Liver (tissue), 9 donors: ENCODE results near the gene CHTOP. TPM values are rescaled to one million over a fixed set of nuclear protein-coding genes. Genes with fewer than 3 reads are reported as not detected.

ENCODE experiments used
- DNase-seq: peaks from one replicate; pipeline ENCODE4 v3.0.0-alpha.2; 2017; ENCODE audit warnings: low spot score
- H3K27ac ChIP-seq, 2 donors: one replicate each; pipeline ENCODE4 v1.7.0; 2013; ENCODE audit warnings: inconsistent platforms in 2 of 2, low read length in 2 of 2, control low read depth in 1 of 2, low read depth in 1 of 2, mild to moderate bottlenecking in 1 of 2
- H3K27me3 ChIP-seq, 4 donors: one replicate each; pipeline versions ENCODE4 v1.6.1 to v1.7.0; 2013; ENCODE audit warnings: low read length in 3 of 4, inconsistent platforms in 1 of 4, mild to moderate bottlenecking in 1 of 4, moderate library complexity in 1 of 4; ENCODE audit not compliant: control insufficient read depth in 4 of 4, insufficient read depth in 4 of 4
- H3K36me3 ChIP-seq, 4 donors: one replicate each; pipeline versions ENCODE4 v1.6.1 to v1.7.0; 2013; ENCODE audit warnings: low read length in 3 of 4, mild to moderate bottlenecking in 3 of 4, low read depth in 1 of 4, moderate library complexity in 1 of 4; ENCODE audit not compliant: control insufficient read depth in 4 of 4, insufficient read depth in 3 of 4
- H3K4me1 ChIP-seq, 4 donors: one replicate each; pipeline versions ENCODE4 v1.6.1 to v1.7.0; 2013; ENCODE audit warnings: low read length in 3 of 4, mild to moderate bottlenecking in 3 of 4, moderate library complexity in 1 of 4; ENCODE audit not compliant: control insufficient read depth in 4 of 4, insufficient read depth in 4 of 4
- H3K4me3 ChIP-seq, 3 donors: one replicate each; pipeline versions ENCODE4 v1.6.1 to v1.7.0; 2013; ENCODE audit warnings: low read length in 3 of 3, control low read depth in 1 of 3, low read depth in 1 of 3, mild to moderate bottlenecking in 1 of 3
- H3K9ac ChIP-seq, 2 donors: one replicate each; pipeline ENCODE4 v1.7.0; 2013; ENCODE audit warnings: low read length in 2 of 2, mild to moderate bottlenecking in 2 of 2, moderate library complexity in 2 of 2, control low read depth in 1 of 2, low read depth in 1 of 2
- H3K9me3 ChIP-seq, 4 donors: one replicate each; pipeline versions ENCODE4 v1.6.1 to v1.7.0; 2013; ENCODE audit warnings: low read length in 3 of 4; ENCODE audit not compliant: control insufficient read depth in 4 of 4
- EGR1 ChIP-seq, 2 donors: IDR thresholded peaks; 2 replicates each; pipeline ENCODE4 v1.6.1; 2016 to 2018; ENCODE audit warnings: antibody characterized with exemption in 2 of 2, low read depth in 2 of 2
- FOXA1 ChIP-seq: IDR thresholded peaks from 2 replicates; pipeline ENCODE4 v1.6.1; 2016; ENCODE audit warnings: antibody characterized with exemption
- FOXA2 ChIP-seq: IDR thresholded peaks from 2 replicates; pipeline ENCODE4 v1.6.1; 2016; ENCODE audit warnings: antibody characterized with exemption
- GABPA ChIP-seq, 2 donors: IDR thresholded peaks in 1 of 2; conservative IDR thresholded peaks in 1 of 2; 2 replicates each; pipeline ENCODE4 v1.6.1; 2016; ENCODE audit warnings: antibody characterized with exemption in 2 of 2, mild to moderate bottlenecking in 1 of 2, moderate library complexity in 1 of 2
- HNF4A ChIP-seq, 2 donors: conservative IDR thresholded peaks; 2 replicates each; pipeline ENCODE4 v1.6.1; 2016; ENCODE audit warnings: antibody characterized with exemption in 2 of 2, mild to moderate bottlenecking in 2 of 2
- HNF4G ChIP-seq: IDR thresholded peaks from 2 replicates; pipeline ENCODE4 v1.6.1; 2016; ENCODE audit warnings: antibody characterized with exemption
- JUND ChIP-seq, 2 donors: IDR thresholded peaks; 2 replicates each; pipeline ENCODE4 v1.6.1; 2016; ENCODE audit warnings: antibody characterized with exemption in 2 of 2
- NR2F2 ChIP-seq: IDR thresholded peaks from 2 replicates; pipeline ENCODE4 v1.6.1; 2016; ENCODE audit warnings: antibody characterized with exemption
- RAD21 ChIP-seq, 2 donors: IDR thresholded peaks; 2 replicates each; pipeline ENCODE4 v1.6.1; 2016; ENCODE audit warnings: antibody characterized with exemption in 2 of 2, mild to moderate bottlenecking in 2 of 2
- RXRA ChIP-seq, 2 donors: IDR thresholded peaks; 2 replicates each; pipeline ENCODE4 v1.6.1; 2017 to 2018; ENCODE audit warnings: antibody characterized with exemption in 2 of 2, mild to moderate bottlenecking in 1 of 2
- SP1 ChIP-seq: IDR thresholded peaks from 2 replicates; pipeline ENCODE4 v1.6.1; 2018; ENCODE audit warnings: antibody characterized with exemption, mild to moderate bottlenecking
- TAF1 ChIP-seq: conservative IDR thresholded peaks from 2 replicates; pipeline ENCODE4 v1.6.1; 2016; ENCODE audit warnings: antibody characterized with exemption, mild to moderate bottlenecking
- YY1 ChIP-seq: IDR thresholded peaks from 2 replicates; pipeline ENCODE4 v1.6.1; 2016; ENCODE audit warnings: antibody characterized with exemption, mild to moderate bottlenecking
- WGBS: extraction: QIAGEN DNeasy Blood & Tissue Kit; methylation state at CpG from one replicate; pipeline ENCODE4 v1.1.7; 2013; 5-methylcytosine and 5-hydroxymethylcytosine counted together
- polyA plus RNA-seq, 2 donors: library from polyadenylated mRNA; stranded (reverse) in 1 of 2; unstranded in 1 of 2; fragments of 200-250 nt in 1 of 2; fragments of >200 nt in 1 of 2; fragmentation: Nextera tagmentation in 1 of 2; extraction: Ambion mirVana in 1 of 2; gene quantifications; one replicate each; pipeline versions ENCODE4 v1.2.1 to v1.2.3, GENCODE V29; 2013 to 2015
- total RNA-seq, 2 donors: library from RNA; depleted of rRNA; stranded (reverse); fragments of >200 nt; gene quantifications; one replicate each; pipeline ENCODE4 v1.2.3, GENCODE V29; 2014
- TF ChIP-seq, protein P1 (sequence below): IDR thresholded peaks from 2 replicates; pipeline ENCODE4 v1.6.1; 2016; ENCODE audit warnings: antibody characterized with exemption
- TF ChIP-seq, protein P2 (sequence below): IDR thresholded peaks from 2 replicates; pipeline ENCODE4 v1.6.1; 2016; ENCODE audit warnings: antibody characterized with exemption, mild to moderate bottlenecking
- TF ChIP-seq, protein P3 (sequence below): fragments of 150-350 bp; IDR thresholded peaks from 2 replicates; pipeline ENCODE4 v1.5.1; 2017; ENCODE audit warnings: improper control_type of control experiment, low read depth, low read length; ENCODE audit not compliant: missing input control
- TF ChIP-seq, protein P4 (sequence below): IDR thresholded peaks from 2 replicates; pipeline ENCODE4 v1.6.1; 2016; ENCODE audit warnings: antibody characterized with exemption
- TF ChIP-seq, protein P5 (sequence below): IDR thresholded peaks from 2 replicates; pipeline ENCODE4 v1.6.1; 2016; ENCODE audit warnings: antibody characterized with exemption
- donor health status: healthy.
- donor health status: healthy.
- donor health status: healthy.
- donor health status: healthy.
- donor health status: healthy.

Gene CHTOP
- total and polyA plus RNA-seq, 4 donors, result 16.4 to 30.9 (median 24.3) TPM

DNA sequence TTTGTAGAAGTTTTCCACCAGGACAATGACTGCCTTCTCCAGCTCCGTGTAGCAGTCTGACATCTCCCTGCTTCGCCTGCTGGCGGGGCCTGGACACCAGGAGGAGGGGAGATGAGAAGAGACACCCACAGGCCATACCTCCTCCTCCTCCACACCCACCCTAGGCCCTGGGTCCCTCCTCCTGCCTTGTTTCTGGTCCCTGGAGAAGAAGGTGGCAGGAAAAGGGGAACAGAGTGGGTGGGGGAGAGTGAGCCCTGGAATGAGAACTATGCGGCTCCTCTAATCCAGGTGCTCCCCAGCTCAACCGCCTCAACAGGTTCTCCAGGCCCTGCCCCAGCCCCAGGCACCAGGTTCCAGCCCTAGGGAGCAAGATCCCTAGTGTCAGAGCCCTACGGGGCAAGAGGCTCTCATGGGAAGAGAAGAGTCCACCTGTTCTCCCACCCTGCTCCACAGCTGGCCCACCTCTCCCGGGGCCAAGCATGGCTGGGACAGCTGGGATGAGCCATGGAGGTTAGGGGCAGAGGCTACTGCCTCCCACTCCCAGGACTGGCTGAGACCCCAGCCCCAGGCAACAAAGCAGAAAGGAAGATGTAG, 25.7 kb upstream of the CHTOP start:
- Histone ChIP-seq H3K36me3 (peaks cover 0 to 10% (median 5%) of the 10 kb centered on the region in 4 donors), H3K27me3 (no peaks in the 10 kb centered on the region), H3K4me3 (peak overlapping the region; percentile 21 to 62 (median 51)), H3K9ac (peak overlapping the region in 1 of 2 donors; percentile 94), H3K27ac (peak overlapping the region; percentile 94 to 99), H3K9me3 (no peaks in the 10 kb centered on the region), H3K4me1 (peaks cover 12 to 37% (median 27%) of the 10 kb centered on the region in 4 donors)
- 80% methylated on average over 7 of the region's 7 CpGs for WGBS
- TF ChIP-seq FOXA1 (no peak), FOXA2 (no peak), HNF4G (no peak), RXRA (IDR thresholded peaks at IDR 0.05) (no peak), RAD21 (IDR thresholded peaks at IDR 0.05) (no peak)
- no peak for DNase-seq

DNA sequence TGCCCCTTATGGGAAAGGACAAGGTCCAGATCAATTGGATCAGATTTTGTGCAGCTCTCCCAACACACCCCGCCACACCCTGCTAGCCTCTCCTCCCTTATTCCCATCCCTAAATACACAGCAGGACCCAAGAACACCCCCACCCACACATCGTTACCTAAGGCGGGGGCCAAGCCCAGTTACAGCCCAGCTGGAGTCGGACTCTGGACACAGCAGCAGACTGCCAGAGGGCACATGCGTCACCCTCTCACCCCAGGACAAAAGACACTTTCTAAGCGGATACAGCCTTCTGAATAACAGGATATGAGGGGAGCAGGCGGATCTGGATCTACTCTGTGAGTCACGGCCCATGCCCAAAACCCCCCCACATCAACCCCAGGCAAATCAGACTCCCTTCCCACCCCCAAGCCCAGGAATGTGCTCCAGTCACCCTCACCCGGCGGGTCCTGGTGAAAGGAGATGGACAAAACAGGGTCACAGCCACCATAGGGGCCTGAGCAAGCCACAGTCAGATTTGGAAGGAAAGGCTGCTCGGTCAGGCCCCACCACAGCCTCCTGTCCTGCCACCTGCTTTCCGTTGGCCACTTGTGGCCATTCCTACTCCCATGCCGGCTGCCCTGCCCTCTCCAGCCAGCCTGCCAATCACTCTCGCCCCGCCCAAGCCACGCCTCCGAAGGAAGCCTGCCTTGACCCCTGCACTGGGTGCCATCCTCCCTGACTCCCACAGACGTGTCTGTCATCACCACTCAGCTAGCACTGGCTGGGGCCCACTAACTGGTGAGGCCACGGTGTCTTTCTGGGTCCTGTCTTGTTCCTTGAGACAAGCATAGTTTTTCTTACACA, 24.9 kb upstream of the CHTOP start:
- Histone ChIP-seq H3K9me3 (no peaks in the 10 kb centered on the region), H3K9ac (peak overlapping the region; percentile 61 to 94)
- 14% methylated on average over 19 of the region's 19 CpGs for WGBS

More for the DNA sequence above, 24.9 kb upstream of the CHTOP start:
- DNase-seq, result peak; percentile 75
- H3K27me3 ChIP-seq, result no peaks in the 10 kb centered on the region
- TF ChIP-seq TAF1, result peak; percentile 73
- TF ChIP-seq JUND (IDR thresholded peaks at IDR 0.05), result peak; percentile 84 to 92
- TF ChIP-seq, protein P1, sequence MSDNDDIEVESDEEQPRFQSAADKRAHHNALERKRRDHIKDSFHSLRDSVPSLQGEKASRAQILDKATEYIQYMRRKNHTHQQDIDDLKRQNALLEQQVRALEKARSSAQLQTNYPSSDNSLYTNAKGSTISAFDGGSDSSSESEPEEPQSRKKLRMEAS, result peak; percentile 75
- TF ChIP-seq GABPA (IDR thresholded peaks at IDR 0.05 in 1 of 2, conservative IDR thresholded peaks at IDR 0.05 in 1 of 2), result peak in 1 of 2 donors; percentile 82
- TF ChIP-seq FOXA1, result peak; percentile 64
- peak; percentile 91 to 94 for TF ChIP-seq HNF4A (conservative IDR thresholded peaks at IDR 0.05)
- TF ChIP-seq NR2F2, result no peak
- TF ChIP-seq RXRA (IDR thresholded peaks at IDR 0.05), result peak; percentile 73 to 79
- peak; percentile 84 for TF ChIP-seq HNF4G
- TF ChIP-seq SP1, result peak; percentile 90
- TF ChIP-seq, protein P2, sequence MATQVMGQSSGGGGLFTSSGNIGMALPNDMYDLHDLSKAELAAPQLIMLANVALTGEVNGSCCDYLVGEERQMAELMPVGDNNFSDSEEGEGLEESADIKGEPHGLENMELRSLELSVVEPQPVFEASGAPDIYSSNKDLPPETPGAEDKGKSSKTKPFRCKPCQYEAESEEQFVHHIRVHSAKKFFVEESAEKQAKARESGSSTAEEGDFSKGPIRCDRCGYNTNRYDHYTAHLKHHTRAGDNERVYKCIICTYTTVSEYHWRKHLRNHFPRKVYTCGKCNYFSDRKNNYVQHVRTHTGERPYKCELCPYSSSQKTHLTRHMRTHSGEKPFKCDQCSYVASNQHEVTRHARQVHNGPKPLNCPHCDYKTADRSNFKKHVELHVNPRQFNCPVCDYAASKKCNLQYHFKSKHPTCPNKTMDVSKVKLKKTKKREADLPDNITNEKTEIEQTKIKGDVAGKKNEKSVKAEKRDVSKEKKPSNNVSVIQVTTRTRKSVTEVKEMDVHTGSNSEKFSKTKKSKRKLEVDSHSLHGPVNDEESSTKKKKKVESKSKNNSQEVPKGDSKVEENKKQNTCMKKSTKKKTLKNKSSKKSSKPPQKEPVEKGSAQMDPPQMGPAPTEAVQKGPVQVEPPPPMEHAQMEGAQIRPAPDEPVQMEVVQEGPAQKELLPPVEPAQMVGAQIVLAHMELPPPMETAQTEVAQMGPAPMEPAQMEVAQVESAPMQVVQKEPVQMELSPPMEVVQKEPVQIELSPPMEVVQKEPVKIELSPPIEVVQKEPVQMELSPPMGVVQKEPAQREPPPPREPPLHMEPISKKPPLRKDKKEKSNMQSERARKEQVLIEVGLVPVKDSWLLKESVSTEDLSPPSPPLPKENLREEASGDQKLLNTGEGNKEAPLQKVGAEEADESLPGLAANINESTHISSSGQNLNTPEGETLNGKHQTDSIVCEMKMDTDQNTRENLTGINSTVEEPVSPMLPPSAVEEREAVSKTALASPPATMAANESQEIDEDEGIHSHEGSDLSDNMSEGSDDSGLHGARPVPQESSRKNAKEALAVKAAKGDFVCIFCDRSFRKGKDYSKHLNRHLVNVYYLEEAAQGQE, result peak; percentile 89
- TF ChIP-seq YY1, result peak; percentile 89
- TF ChIP-seq, protein P3, sequence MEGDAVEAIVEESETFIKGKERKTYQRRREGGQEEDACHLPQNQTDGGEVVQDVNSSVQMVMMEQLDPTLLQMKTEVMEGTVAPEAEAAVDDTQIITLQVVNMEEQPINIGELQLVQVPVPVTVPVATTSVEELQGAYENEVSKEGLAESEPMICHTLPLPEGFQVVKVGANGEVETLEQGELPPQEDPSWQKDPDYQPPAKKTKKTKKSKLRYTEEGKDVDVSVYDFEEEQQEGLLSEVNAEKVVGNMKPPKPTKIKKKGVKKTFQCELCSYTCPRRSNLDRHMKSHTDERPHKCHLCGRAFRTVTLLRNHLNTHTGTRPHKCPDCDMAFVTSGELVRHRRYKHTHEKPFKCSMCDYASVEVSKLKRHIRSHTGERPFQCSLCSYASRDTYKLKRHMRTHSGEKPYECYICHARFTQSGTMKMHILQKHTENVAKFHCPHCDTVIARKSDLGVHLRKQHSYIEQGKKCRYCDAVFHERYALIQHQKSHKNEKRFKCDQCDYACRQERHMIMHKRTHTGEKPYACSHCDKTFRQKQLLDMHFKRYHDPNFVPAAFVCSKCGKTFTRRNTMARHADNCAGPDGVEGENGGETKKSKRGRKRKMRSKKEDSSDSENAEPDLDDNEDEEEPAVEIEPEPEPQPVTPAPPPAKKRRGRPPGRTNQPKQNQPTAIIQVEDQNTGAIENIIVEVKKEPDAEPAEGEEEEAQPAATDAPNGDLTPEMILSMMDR, result no peak
- TF ChIP-seq, protein P4, sequence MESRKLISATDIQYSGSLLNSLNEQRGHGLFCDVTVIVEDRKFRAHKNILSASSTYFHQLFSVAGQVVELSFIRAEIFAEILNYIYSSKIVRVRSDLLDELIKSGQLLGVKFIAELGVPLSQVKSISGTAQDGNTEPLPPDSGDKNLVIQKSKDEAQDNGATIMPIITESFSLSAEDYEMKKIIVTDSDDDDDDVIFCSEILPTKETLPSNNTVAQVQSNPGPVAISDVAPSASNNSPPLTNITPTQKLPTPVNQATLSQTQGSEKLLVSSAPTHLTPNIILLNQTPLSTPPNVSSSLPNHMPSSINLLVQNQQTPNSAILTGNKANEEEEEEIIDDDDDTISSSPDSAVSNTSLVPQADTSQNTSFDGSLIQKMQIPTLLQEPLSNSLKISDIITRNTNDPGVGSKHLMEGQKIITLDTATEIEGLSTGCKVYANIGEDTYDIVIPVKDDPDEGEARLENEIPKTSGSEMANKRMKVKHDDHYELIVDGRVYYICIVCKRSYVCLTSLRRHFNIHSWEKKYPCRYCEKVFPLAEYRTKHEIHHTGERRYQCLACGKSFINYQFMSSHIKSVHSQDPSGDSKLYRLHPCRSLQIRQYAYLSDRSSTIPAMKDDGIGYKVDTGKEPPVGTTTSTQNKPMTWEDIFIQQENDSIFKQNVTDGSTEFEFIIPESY, result peak; percentile 31
- TF ChIP-seq EGR1 (IDR thresholded peaks at IDR 0.05; ENCODE audit: low read depth in 2 of 2), result peak; percentile 39 to 82
- TF ChIP-seq RAD21 (IDR thresholded peaks at IDR 0.05), result peak; percentile 17 to 52
- TF ChIP-seq FOXA2, result peak; percentile 74
- TF ChIP-seq, protein P5, sequence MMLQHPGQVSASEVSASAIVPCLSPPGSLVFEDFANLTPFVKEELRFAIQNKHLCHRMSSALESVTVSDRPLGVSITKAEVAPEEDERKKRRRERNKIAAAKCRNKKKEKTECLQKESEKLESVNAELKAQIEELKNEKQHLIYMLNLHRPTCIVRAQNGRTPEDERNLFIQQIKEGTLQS, result peak; percentile 56
- peaks cover 0 to 10% (median 5%) of the 10 kb centered on the region in 4 donors for H3K36me3 ChIP-seq
- peaks cover 12 to 42% (median 31%) of the 10 kb centered on the region in 4 donors for H3K4me1 ChIP-seq
- peak overlapping the region; percentile 94 to 99 for H3K27ac ChIP-seq
- peak overlapping the region; percentile 21 to 62 (median 51) for H3K4me3 ChIP-seq
